HepG2 (cell line): ENCODE data around the gene AGAP1. TPM values are rescaled to one million over a fixed set of nuclear protein-coding genes. Genes with fewer than 3 reads are reported as not detected.

Experiments
- ATAC-seq: fragments of 200-7000 bp; cut with Tn5 transposase; 3 replicates; pipeline ENCODE4 v1.9.1; 2020; ENCODE audit warnings: mild to moderate bottlenecking, moderate library complexity
- BruUV-seq: library from RNA; stranded (reverse); fragments of 400-500 nt; replicated peaks from 2 replicates; lab custom pipeline; 2021; lab: Mats Ljungman, UMichigan
- CTCF ChIA-PET: fragments of 300-600 bp; formaldehyde crosslinking; extraction: SDS; loops from one replicate; lab custom pipeline; 2021; ENCODE audit warnings: low total read pairs, inconsistent platforms, low intra/inter-chr PET ratio; lab: Yijun Ruan, JAX
- POLR2A ChIA-PET: fragments of 350-600 bp; sonication (Branson Sonifier 250); formaldehyde crosslinking; loops from one replicate; lab custom pipeline; 2020; ENCODE audit warnings: antibody characterized with exemption, inconsistent platforms; lab: Yijun Ruan, JAX
- DNase-seq: peaks from one replicate; pipeline ENCODE4 v3.0.0-alpha.2; 2015; ENCODE audit warnings: low spot score
- FAIRE-seq: peaks from 3 replicates; lab custom pipeline; 2011; peaks lifted over from hg19 to GRCh38; lab: Jason Lieb, UNC
- H2AFZ ChIP-seq: one replicate; pipeline ENCODE4 v1.6.1; 2011; ENCODE audit warnings: low read length, inconsistent platforms
- H3K27ac ChIP-seq: fragments of 300-600 bp; 3 replicates; pipeline ENCODE4 v1.8.0; 2011; ENCODE audit warnings: mixed run types, mild to moderate bottlenecking, mixed read lengths, low read length, inconsistent platforms; ENCODE audit not compliant: insufficient read depth; ENCODE audit errors: extremely low read length
- H3K27me3 ChIP-seq, 2 experiments: fragments of 200-600 bp in 1 of 2; 2 replicates in 1 of 2; 3 replicates in 1 of 2; pipeline versions ENCODE4 v1.6.0 to v1.8.0; 2011; ENCODE audit warnings: low read length in 2 of 2, mild to moderate bottlenecking in 2 of 2, moderate library complexity in 2 of 2, inconsistent platforms in 1 of 2; ENCODE audit not compliant: insufficient read depth in 2 of 2, control insufficient read depth in 1 of 2
- H3K36me3 ChIP-seq, 2 experiments: fragments of 200-600 bp in 1 of 2; replicated peaks in 1 of 2; 2 replicates in 1 of 2; 3 replicates in 1 of 2; pipeline versions ENCODE4 v1.5.1 to v1.8.0; 2011; ENCODE audit warnings: low read length in 2 of 2, inconsistent platforms in 1 of 2; ENCODE audit not compliant: insufficient read depth in 2 of 2, control insufficient read depth in 1 of 2
- H3K4me1 ChIP-seq: 2 replicates; pipeline ENCODE4 v1.5.1; 2012; ENCODE audit warnings: low read length, inconsistent platforms; ENCODE audit not compliant: insufficient read depth
- H3K4me2 ChIP-seq: 2 replicates; pipeline ENCODE4 v1.6.0; 2011; ENCODE audit warnings: low read depth, low read length, inconsistent platforms
- H3K4me3 ChIP-seq, 3 experiments: fragments of 200-600 bp in 1 of 3; sonication (generic), shearing (Covaris generic) in 1 of 3; replicated peaks in 1 of 3; 2 replicates each; pipeline ENCODE4 v1.5.1; 2011 to 2016; ENCODE audit warnings: low read length in 3 of 3, inconsistent platforms in 2 of 3, low read depth in 2 of 3, mild to moderate bottlenecking in 2 of 3, control low read depth in 1 of 3, mixed read lengths in 1 of 3; ENCODE audit not compliant: insufficient read depth in 1 of 3
- H3K79me2 ChIP-seq: one replicate; pipeline ENCODE4 v1.6.1; 2011; ENCODE audit warnings: low read length, inconsistent platforms; ENCODE audit not compliant: insufficient read depth
- H3K9ac ChIP-seq: 2 replicates; pipeline ENCODE4 v1.6.0; 2011; ENCODE audit warnings: mild to moderate bottlenecking, low read depth, low read length, inconsistent platforms; ENCODE audit not compliant: insufficient read depth
- H3K9me3 ChIP-seq: 2 replicates; pipeline ENCODE4 v1.5.1; 2012; ENCODE audit warnings: mild to moderate bottlenecking, low read length
- H4K20me1 ChIP-seq: 2 replicates; pipeline ENCODE4 v1.6.0; 2011; ENCODE audit warnings: inconsistent platforms, mild to moderate bottlenecking, low read length, moderate library complexity; ENCODE audit not compliant: insufficient read depth
- ASH2L ChIP-seq: fragments of 300-600, 200-600 bp; sonication (generic); IDR thresholded peaks from 2 replicates; pipeline ENCODE4 v1.7.0; 2017; ENCODE audit warnings: low read depth, mild to moderate bottlenecking, moderate library complexity, mixed read lengths, low read length; ENCODE audit not compliant: insufficient read length
- ATF1 ChIP-seq: IDR thresholded peaks from 2 replicates; pipeline ENCODE4 v1.6.1; 2016; ENCODE audit warnings: mild to moderate bottlenecking, control low read depth
- HDAC1 ChIP-seq: sonication (generic); formaldehyde crosslinking; IDR thresholded peaks from 2 replicates; pipeline ENCODE4 v1.5.1; 2020; ENCODE audit warnings: mild to moderate bottlenecking, missing genetic modification reagents
- MLX ChIP-seq: IDR thresholded peaks from 2 replicates; pipeline ENCODE4 v1.6.1; 2016
- SIN3A ChIP-seq: IDR thresholded peaks from 2 replicates; pipeline ENCODE4 v1.6.1; 2011; ENCODE audit warnings: low read depth, mild to moderate bottlenecking, control low read depth, low read length, borderline replicate concordance
- ZFP37 ChIP-seq: sonication (generic); formaldehyde crosslinking; IDR thresholded peaks from 2 replicates; pipeline ENCODE4 v1.4.0; 2020; ENCODE audit warnings: missing genetic modification reagents, borderline replicate concordance
- ZNF296 ChIP-seq: sonication (generic); formaldehyde crosslinking; conservative IDR thresholded peaks from 2 replicates; pipeline ENCODE4 v1.5.0; 2020; ENCODE audit warnings: mild to moderate bottlenecking, missing genetic modification reagents
- ZNF30 ChIP-seq: sonication (generic); formaldehyde crosslinking; IDR thresholded peaks from 2 replicates; pipeline ENCODE4 v1.5.0; 2020; ENCODE audit warnings: mild to moderate bottlenecking, missing genetic modification reagents
- ZNF318 ChIP-seq: sonication (generic); formaldehyde crosslinking; IDR thresholded peaks from 2 replicates; pipeline ENCODE4 v1.4.0; 2020; ENCODE audit warnings: mild to moderate bottlenecking, missing genetic modification reagents
- ZSCAN12 ChIP-seq: sonication (generic); formaldehyde crosslinking; IDR thresholded peaks from 2 replicates; pipeline ENCODE4 v1.9.0; 2021; ENCODE audit warnings: mild to moderate bottlenecking, missing genetic modification reagents
- ZSCAN25 ChIP-seq: sonication (generic); formaldehyde crosslinking; IDR thresholded peaks from 2 replicates; pipeline ENCODE4 v1.8.0; 2022; ENCODE audit warnings: mild to moderate bottlenecking, missing genetic modification reagents
- WGBS: methylation state at CpG from one replicate; pipeline ENCODE4 v1.1.6; 2017; ENCODE audit warnings: low lambda C conversion rate; 5-methylcytosine and 5-hydroxymethylcytosine counted together
- in situ Hi-C: cut with HindIII; loops from 2 replicates; pipeline ENCODE4 v1.10.0; 2017; ENCODE audit warnings: low pct_unique_long_range_greater_than_20kb; ENCODE audit not compliant: extremely low pct_ligation_motif_present
- intact Hi-C: fragments of 100-400 bp; cut with micrococcal nuclease; formaldehyde crosslinking; loops from one replicate; pipeline ENCODE4 v1.10.0; 2022; ENCODE audit not compliant: unreplicated experiment
- polyA plus RNA-seq, 8 experiments: library from polyadenylated mRNA; depleted of rRNA in 3 of 8; stranded (reverse) in 7 of 8; unstranded in 1 of 8; fragments of >200 nt; fragmentation: Illumina TruSeq in 4 of 8; extraction: Trizol in 4 of 8; gene quantifications; 2 replicates each; pipeline versions ENCODE4 v1.2.1 to v1.2.3, GENCODE V29; 2011 to 2016; ENCODE audit warnings: low read depth in 4 of 8, missing spikeins in 1 of 8, mixed read lengths in 1 of 8; ENCODE audit not compliant: insufficient read depth in 1 of 8
- total RNA-seq, 5 experiments: library from RNA; depleted of rRNA; stranded (reverse); fragments of >200 nt; fragmentation: Illumina TruSeq; extraction: Trizol; gene quantifications; 2 replicates each; pipeline ENCODE4 v1.2.3, GENCODE V29; 2016; ENCODE audit warnings: low read depth in 1 of 5

Gene AGAP1
- total and polyA plus RNA-seq, 2 of the 13 experiments (the other 11 are each of a cell fraction or from before 2014, with no cell fraction given) = 21.2 to 32.7 TPM

- no TSS peak for BruUV-seq
Measured at GRCh38 chr2:235663875-235664274, 170.0 kb downstream of the AGAP1 start.

More at GRCh38 chr2:235663875-235664274, 170.0 kb downstream of the AGAP1 start:
- no peak for DNase-seq
- TF ChIP-seq ZNF30 (CRISPR knock-in tag) (no peak), ZSCAN25 (no peak), ATF1 (CRISPR knock-in tag) (no peak), MLX (CRISPR knock-in tag) (no peak), ZFP37 (CRISPR knock-in tag) (no peak), ZNF318 (no peak), ASH2L (no peak), HDAC1 (no peak), ZNF296 (CRISPR knock-in tag) (no peak), SIN3A (no peak), ZSCAN12 (CRISPR knock-in tag) (no peak)
- H3K4me3 ChIP-seq = no peak overlapping the region
- ATAC-seq = no peak
- no peak overlapping the region for H3K4me2 ChIP-seq
- ChIA-PET CTCF (no interaction called here), POLR2A (no interaction called here)
- no peak overlapping the region for H2AFZ ChIP-seq
- no peaks in the 10 kb centered on the region for H3K27me3 ChIP-seq
- no peak overlapping the region for H3K9ac ChIP-seq
- in situ Hi-C loops (no loop called here), intact Hi-C loops (loop anchor here (10.0 kb wide), 1 partner anchor 169 kb away; the partner anchor contains the start of gene AGAP1)
- H3K9me3 ChIP-seq = no peaks in the 10 kb centered on the region
- FAIRE-seq = no peak
- peaks cover 63% of the 10 kb centered on the region for H4K20me1 ChIP-seq
- 92% methylated on average over 9 of the region's 9 CpGs for WGBS
- peaks cover 58% of the 10 kb centered on the region for H3K4me1 ChIP-seq
- no peaks in the 10 kb centered on the region for H3K36me3 ChIP-seq
- H3K27ac ChIP-seq = no peak overlapping the region
- peaks cover 37% of the 10 kb centered on the region for H3K79me2 ChIP-seq
